ENCODE data around the gene BAZ1A.

Gene BAZ1A

DNA sequence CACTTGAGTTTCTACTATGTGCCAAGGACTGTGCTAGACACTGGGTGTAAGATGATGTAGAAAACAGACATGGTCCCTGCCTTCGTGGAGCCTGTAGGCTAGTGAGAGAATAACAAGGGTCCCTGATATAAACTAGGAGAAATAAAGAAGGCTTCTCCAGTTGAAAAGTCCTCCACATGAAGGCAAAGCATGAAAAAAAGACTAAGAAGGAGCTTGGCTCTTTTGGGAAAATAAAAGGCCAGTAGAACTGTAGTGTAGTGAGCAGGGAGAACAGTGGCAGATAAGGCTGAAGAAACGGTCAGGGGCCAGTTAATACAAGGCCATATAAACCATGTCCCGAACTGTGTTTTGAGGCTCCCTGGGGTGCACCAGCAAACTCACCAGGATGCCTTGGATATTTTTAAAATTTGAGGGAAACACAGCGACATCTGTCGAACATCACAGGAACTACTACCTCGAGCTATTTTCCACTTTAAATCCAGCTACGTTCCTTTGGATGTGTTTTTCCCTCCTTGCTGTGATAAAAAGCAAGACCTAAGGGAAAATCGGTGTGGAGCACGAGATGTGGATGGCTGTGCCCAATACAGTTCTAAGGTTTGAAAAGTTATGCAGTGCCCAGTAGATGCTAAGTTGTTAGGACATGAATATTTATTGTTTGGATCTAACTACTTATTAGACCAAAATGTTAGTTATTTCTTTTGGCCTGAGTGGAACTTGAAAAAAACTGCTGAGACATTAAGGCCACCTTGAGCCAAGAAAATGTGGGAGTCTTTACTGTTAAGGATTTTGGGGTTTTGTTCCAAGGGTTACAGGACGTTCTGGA, 152.2 kb downstream of the BAZ1A start:
- DNase-seq (ENCODE audit: low spot score), result peak; percentile 58

DNA sequence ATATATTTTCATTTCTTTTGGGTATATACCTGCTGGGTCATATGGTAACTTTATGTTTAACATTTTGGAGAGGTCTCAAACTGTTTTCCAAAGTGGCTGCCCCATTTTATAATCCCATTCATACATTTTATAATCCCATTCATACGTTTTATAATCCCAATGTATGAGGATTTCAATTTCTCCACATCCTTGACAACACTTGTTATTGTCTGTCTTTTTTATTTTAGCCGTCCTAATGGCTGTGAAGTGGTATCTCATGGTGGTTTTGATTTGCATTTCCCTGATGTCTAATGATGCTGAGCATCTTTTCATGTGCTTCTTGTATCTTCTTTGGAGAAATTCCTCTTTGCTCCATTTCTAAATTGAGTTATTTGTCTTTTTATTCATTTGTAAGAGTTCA, 154.0 kb downstream of the BAZ1A start:
- DNase-seq (ENCODE audit: low spot score), result no peak

DNA sequence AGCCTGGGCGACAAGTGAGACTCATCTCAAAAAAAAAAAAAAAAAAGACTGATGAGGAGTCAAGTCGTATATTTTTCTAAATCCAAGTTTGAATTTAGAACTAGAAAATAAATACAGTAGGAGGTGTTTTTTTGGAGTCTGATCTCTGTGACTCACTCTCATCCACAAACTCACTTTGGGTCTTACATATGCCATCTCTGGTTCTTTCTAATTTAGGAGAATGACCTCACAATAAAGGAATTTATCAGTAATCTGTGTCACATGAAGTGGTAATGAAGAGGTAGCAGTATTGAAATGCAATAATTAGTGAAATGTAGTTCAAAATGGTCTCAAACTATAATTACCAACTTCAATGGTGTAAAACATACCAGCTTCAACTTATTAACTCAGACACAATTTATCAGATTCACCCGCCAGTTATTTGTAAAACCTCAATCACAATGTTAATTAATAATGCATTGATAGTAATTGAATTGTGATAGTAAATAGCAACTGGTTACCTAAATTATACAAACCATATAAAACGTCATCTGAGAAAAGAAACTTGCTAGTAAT, 156.3 kb downstream of the BAZ1A start:
- no peak for DNase-seq (ENCODE audit: low spot score)

DNA sequence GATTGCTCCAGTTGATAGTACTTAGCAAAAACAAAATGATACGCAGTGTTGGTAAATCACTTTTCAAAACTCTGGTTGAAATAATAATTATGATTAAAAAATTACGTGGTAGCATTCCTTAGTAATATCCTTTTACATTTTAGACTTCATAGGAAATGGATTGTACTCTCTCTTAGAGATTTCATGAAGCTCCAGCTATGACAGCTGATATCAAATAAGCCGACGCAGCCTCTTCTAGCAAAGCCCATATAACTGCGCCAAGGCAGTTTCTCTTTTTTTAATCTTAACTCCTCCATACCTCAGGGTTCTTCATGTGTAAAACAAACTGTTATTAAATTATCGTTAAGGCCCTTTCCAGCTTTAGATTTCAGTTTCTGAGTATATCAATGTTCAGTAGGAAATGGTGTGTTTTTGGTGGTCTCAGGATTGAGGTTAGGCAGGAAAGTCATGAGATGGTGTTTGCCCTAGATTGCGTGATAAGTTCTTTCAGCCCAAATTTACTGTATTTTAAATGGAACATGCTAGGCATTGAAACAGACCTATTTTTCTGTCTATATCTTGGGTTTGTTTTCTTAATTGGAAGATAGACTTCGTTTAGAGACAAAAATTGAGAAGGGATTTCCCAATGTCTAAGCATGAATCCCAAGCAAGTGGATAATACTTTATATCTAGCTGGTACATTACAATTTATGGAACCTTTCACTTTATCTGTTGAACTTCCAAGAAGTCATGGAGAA, 159.9 kb downstream of the BAZ1A start:
- DNase-seq (ENCODE audit: low spot score), result no peak

DNA sequence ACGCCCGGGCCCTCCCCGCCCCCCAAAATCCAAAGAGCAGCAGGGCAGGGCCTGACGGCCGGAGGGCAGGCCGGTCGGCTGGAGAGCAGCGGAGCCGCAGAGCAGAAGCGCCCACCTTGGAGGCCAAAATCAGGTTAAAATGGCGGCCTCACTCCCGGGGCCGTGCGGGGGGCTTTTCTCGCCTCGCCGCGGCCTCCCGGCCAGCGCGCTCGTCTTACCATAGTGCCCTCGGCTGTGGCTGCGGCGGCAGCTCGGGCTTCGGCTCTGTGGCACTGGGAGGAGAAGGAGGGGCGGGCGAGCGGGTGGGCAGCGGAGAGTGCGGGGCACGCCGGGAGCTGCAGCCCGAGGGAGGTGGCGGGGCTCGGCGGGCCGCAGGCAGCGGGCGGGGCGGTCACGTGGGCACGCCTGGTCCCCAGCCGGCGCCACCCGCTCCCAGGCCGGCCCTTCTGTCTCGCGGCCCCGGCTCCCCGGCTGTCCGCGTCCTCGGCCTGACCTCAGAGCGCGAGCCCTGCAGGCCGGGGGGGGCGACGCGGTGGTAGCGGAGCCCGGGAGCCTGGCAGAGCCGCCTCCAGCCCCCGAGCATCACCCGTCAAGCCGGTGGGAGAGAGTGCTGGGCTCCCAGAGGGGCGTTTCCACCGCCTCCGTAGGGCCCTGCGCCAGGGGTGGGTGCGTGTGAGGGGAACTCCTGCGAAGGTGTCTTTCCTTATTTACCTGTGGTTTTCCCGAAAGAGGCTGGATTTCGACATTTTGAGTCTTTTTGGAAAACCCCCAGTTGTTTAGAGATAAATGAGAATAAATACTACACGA, 160.6 kb downstream of the BAZ1A start, which contains the start of gene CFL2:
TSS of gene CFL2 (minus strand) at position 274 of the 807 bp plus-strand sequence. CDS start at position 221, 53 bp downstream.
- peak; percentile 78 for DNase-seq (ENCODE audit: low spot score)

DNA sequence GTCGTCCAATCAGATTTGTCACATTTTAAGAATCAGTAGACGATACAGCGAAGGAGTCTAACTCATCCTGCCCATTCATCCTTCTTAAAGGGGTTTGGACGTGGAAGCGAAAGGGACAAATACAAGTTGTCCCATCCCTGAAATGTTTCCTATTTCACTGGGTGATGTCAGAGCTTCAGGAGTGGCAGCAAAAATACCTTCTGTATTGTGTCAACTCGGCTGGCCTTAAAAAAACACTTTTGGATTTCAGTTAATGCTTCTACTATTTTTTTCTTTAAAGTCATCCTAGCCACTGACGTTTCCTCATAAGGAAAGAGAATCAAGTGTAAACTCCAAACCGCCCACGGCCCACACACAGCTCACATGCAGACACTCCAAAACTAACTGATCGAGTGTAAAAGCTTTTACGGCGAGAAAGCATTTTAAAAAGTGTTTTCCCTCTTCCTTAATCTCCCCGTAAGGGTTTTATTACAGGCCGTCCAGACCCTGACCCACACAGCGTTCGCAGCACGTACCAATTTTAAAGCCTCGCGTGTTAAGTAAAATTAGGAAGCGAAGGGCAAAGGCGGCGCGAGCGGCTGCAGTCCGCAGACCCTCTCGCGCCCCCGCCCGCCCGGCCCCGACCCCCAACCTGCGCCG, 161.4 kb downstream of the BAZ1A start:
- no peak for DNase-seq (ENCODE audit: low spot score)

DNA sequence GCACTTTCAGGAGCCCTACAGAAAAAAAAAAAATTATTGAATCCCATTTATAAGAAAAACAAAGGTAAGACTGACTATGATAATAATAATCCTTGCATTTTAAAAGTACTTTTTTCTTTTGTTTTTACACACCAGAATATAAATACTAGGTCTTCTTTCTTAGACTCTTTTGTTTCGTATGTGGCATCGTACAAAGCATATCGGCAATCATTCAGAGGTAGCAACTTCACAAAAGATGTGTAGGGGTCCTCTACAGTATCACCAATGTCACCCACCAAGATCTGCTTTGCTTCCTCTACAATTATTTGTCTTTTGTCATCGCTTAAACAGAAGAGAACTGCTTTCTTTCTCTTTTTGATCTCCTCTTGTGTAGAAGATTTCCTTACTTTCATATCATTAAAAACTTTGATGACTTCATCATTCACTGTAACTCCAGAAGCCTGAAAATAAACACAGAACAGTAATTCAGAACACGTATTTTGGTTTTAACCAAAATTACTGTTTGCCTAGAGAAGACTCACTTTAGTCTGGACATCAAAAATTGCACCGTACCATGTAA, 162.0 kb downstream of the BAZ1A start:
- DNase-seq (ENCODE audit: low spot score), result no peak

DNA sequence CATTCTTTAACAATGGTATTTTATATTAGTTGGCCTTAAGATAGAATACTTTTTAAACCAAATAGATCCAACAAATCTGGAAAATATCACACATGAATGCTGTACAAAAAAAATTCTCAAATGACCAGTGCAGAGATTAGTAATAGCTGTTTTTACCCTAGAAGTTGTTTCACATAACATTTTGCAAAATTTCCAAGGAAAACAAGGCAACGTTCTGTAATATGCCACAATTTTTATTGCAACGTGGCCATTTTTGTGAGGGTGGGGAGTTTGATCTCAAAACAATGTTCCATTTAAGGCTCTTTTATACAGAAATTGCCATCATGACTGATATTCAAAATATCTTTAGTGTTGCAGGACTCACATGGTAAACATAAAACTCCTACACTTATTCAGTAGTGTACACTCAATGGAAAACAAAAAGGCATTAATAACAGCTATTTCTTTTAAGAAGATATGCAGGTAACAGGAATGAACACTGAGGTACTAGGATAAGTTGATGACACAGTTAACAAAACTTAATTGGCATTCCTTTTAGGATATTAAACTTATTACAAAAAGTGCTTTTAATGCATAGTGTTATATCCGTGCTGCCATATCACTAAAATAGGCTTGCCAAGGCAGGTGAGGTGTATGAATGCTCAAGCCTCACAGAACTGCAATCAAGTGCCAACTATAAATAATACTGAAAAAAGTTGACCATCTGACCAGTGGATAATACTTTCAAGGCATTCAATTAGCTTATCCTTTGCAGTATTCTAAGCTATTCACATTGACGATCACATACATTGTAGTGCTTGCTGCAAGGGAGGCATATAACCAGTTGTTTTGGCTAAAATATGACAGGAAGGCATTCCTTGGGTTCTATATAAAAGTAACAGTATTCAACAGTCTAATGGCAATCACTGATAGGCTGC, 163.1 kb downstream of the BAZ1A start:
- DNase-seq (ENCODE audit: low spot score), result no peak

DNA sequence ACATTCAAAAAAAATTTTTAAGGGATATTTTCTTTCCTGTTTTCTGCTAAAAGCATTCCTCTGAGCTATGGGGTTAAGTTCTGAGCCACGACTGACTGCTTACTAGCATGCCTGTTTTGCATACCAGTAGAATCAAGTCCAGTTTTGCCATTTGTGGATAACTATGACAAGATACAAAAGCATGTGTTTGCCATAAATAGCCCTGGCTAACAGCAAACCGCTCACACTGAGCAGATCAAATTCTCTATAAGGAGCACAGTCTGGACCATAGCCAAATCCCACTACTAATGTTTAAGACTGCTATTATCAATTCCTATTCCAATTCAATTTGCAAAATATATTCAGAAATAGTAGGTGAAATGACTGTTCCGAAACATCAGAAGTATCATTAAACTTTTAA, 164.0 kb downstream of the BAZ1A start:
- no peak for DNase-seq (ENCODE audit: low spot score)

DNA sequence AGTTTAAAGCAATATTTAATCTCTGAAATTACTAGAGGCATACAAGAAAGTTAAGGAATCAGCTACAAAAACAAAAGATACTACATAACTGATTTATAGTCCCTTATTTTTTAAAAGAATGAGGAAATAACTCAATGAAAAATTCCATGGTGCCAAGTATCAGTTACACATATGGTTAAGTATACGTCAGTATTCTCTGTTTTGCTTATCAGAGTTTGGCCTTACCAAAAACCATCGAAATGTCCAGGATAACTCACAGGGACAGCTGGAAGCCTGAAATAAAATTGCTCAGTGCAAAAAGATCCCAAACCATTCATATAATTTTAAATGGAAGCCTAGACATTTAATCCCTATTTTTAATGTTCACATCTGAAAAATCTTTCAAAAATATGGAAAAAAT, 164.4 kb downstream of the BAZ1A start:
- DNase-seq (ENCODE audit: low spot score), result no peak

DNA sequence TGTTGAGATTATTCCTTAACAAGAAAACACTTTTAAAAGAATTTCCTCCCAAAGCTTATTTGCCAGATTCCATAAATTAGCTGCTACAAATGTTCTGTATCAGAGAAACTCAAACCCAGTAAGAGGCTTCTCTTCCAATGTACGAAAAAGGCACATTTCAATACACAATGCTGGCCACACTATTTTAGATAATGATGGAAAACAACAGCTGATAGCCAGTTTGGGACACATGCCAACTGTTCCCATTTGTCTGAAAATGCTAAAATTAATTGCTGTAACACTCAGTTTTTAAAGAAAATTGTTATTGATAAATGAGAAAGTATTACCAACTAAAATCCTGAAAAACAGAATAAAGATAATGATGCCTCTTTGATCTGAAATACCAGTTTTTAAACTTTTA, 165.2 kb downstream of the BAZ1A start:
- no peak for DNase-seq (ENCODE audit: low spot score)

DNA sequence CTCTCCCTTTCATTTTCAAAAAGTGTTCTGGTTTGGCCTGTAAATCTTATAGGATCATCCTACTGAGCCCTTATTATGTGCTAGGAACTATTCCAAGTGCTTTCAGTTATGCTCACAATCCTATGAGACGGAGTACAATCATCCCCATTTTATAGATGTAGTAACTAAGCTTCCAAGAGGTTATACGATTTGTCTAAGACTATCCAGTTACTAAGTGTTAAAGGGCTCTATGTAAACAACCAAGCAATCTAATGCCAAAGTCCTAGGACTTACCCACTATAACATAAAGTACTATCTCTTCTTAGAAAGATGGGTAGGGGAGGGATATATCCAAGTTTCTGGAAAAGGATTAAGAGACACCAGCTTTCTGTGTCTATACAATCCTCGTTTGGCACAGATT, 167.4 kb downstream of the BAZ1A start:
- DNase-seq (ENCODE audit: low spot score), result no peak
